HL-60 (cell line): ENCODE data around the gene RHOBTB1.

ENCODE experiments used
- GABPA ChIP-seq: IDR thresholded peaks from 2 replicates; pipeline ENCODE4 v1.6.1; 2012; ENCODE audit warnings: low read depth
- TF ChIP-seq, protein P1 (sequence below): IDR thresholded peaks from one replicate; pipeline ENCODE4 v1.5.1; 2011; ENCODE audit warnings: low read length, control low read depth, inconsistent platforms; ENCODE audit not compliant: insufficient read depth
- TF ChIP-seq, protein P2 (sequence below): IDR thresholded peaks from 2 replicates; pipeline ENCODE4 v1.6.1; 2012; ENCODE audit warnings: low read depth; ENCODE audit not compliant: insufficient replicate concordance

DNA sequence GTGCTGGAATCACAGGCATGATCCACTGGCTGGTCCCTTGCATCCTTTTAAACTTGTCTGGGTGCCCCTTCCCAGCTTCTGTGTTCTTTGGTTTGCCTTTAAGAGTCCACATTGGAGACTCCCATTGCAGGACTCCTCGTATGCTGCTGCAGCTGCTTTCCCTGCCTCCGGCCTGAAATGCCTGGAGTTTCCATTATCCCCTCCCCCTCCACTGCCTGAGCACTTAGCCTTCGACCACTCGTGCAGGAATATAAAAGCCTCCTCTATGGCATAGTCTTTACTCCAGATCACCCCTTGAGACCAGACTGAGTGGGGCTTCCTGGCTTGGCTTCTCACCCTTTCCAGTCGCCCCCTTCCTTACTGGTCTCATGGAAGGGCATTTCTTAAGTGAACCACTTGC, 80.2 kb downstream of the RHOBTB1 start:
- TF ChIP-seq GABPA = no peak
- TF ChIP-seq, protein P1, sequence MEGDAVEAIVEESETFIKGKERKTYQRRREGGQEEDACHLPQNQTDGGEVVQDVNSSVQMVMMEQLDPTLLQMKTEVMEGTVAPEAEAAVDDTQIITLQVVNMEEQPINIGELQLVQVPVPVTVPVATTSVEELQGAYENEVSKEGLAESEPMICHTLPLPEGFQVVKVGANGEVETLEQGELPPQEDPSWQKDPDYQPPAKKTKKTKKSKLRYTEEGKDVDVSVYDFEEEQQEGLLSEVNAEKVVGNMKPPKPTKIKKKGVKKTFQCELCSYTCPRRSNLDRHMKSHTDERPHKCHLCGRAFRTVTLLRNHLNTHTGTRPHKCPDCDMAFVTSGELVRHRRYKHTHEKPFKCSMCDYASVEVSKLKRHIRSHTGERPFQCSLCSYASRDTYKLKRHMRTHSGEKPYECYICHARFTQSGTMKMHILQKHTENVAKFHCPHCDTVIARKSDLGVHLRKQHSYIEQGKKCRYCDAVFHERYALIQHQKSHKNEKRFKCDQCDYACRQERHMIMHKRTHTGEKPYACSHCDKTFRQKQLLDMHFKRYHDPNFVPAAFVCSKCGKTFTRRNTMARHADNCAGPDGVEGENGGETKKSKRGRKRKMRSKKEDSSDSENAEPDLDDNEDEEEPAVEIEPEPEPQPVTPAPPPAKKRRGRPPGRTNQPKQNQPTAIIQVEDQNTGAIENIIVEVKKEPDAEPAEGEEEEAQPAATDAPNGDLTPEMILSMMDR = no peak
- TF ChIP-seq, protein P2, sequence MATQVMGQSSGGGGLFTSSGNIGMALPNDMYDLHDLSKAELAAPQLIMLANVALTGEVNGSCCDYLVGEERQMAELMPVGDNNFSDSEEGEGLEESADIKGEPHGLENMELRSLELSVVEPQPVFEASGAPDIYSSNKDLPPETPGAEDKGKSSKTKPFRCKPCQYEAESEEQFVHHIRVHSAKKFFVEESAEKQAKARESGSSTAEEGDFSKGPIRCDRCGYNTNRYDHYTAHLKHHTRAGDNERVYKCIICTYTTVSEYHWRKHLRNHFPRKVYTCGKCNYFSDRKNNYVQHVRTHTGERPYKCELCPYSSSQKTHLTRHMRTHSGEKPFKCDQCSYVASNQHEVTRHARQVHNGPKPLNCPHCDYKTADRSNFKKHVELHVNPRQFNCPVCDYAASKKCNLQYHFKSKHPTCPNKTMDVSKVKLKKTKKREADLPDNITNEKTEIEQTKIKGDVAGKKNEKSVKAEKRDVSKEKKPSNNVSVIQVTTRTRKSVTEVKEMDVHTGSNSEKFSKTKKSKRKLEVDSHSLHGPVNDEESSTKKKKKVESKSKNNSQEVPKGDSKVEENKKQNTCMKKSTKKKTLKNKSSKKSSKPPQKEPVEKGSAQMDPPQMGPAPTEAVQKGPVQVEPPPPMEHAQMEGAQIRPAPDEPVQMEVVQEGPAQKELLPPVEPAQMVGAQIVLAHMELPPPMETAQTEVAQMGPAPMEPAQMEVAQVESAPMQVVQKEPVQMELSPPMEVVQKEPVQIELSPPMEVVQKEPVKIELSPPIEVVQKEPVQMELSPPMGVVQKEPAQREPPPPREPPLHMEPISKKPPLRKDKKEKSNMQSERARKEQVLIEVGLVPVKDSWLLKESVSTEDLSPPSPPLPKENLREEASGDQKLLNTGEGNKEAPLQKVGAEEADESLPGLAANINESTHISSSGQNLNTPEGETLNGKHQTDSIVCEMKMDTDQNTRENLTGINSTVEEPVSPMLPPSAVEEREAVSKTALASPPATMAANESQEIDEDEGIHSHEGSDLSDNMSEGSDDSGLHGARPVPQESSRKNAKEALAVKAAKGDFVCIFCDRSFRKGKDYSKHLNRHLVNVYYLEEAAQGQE = no peak
